Measurements from ENCODE around the gene SIX4. TPM values are rescaled to one million over a fixed set of nuclear protein-coding genes. Genes with fewer than 3 reads are reported as not detected.

The SIX4 gene
- 2.2 and 2.4 TPM in 2 replicates for total RNA-seq

GRCh38 chr14:60723907-60724618, at the start of gene SIX4:
TSS of gene SIX4 (minus strand) at chr14:60724351. CDS start at chr14:60724074, 277 bp downstream.

GRCh38 chr14:60734465-60735242, 10.5 kb upstream of the SIX4 start, which contains the start of gene MNAT1:
TSS of gene MNAT1 (plus strand) at chr14:60734761. CDS start at chr14:60734863, 102 bp downstream.

Other genes starting within 250 kb of the SIX4 start
- under 0.01 TPM in 1 of 2 replicates, not detected in the other for gene C14orf39, start 238.3 kb downstream of the SIX4 start, total RNA-seq
- gene SIX6, start 215.2 kb downstream of the SIX4 start, total RNA-seq = not detected in 2 replicates
- gene SIX1, start 74.9 kb downstream of the SIX4 start, total RNA-seq = 0.27 and 0.28 TPM in 2 replicates
- 48.6 and 49.3 TPM in 2 replicates for gene MNAT1, start 10.4 kb upstream of the SIX4 start, total RNA-seq

All from endothelial cell of coronary artery (primary cell).